ENCODE measurements around the gene TMEM167A. TPM values are rescaled to one million over a fixed set of nuclear protein-coding genes. Genes with fewer than 3 reads are reported as not detected.
A peak's percentile ranks its signal among the peaks of the same experiment; 100 is the strongest.

TMEM167A gene
- total RNA-seq, 1 donor from 2014 or later, result 40.2 TPM

- Histone ChIP-seq H3K27me3 (ENCODE audit: control insufficient read depth, insufficient read depth, low read length) (no peaks in the 10 kb centered on the region), H3K36me3 (ENCODE audit: control insufficient read depth, insufficient read depth, low read length) (no peaks in the 10 kb centered on the region), H3K4me3 (ENCODE audit: low read depth, low read length) (no peak overlapping the region)
- DNase-seq (ENCODE audit: low read depth), result no peak
- TF ChIP-seq, protein P1, sequence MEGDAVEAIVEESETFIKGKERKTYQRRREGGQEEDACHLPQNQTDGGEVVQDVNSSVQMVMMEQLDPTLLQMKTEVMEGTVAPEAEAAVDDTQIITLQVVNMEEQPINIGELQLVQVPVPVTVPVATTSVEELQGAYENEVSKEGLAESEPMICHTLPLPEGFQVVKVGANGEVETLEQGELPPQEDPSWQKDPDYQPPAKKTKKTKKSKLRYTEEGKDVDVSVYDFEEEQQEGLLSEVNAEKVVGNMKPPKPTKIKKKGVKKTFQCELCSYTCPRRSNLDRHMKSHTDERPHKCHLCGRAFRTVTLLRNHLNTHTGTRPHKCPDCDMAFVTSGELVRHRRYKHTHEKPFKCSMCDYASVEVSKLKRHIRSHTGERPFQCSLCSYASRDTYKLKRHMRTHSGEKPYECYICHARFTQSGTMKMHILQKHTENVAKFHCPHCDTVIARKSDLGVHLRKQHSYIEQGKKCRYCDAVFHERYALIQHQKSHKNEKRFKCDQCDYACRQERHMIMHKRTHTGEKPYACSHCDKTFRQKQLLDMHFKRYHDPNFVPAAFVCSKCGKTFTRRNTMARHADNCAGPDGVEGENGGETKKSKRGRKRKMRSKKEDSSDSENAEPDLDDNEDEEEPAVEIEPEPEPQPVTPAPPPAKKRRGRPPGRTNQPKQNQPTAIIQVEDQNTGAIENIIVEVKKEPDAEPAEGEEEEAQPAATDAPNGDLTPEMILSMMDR (IDR thresholded peaks at IDR 0.05; ENCODE audit: insufficient read depth, low read length, poor library complexity, severe bottlenecking), result no peak
Observed at GRCh38 chr5:83090169-83090568, 13.0 kb upstream of the TMEM167A start.

DNA sequence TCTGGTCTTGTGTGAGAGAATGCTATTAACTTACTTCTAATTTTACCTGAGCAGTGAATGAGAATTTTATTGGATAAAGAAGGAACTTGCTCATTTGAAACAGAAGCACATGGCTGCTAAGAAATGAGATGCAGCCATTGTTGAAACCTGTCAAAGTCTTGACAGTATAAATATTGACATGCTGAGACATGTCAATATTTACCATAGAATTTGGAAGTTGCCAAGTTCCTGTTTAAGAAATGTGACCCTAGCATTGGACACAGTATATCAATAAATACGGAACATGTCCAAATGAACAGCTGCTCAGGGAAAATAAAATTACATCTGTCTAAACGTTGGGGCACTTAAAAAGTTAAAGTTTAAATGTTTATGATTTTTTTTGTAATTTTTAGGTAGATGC, 7.9 kb upstream of the TMEM167A start:
- no peak for DNase-seq (ENCODE audit: low read depth)
- Histone ChIP-seq H3K27me3 (ENCODE audit: control insufficient read depth, insufficient read depth, low read length) (no peaks in the 10 kb centered on the region), H3K4me3 (ENCODE audit: low read depth, low read length) (no peak overlapping the region), H3K36me3 (ENCODE audit: control insufficient read depth, insufficient read depth, low read length) (no peaks in the 10 kb centered on the region)
- TF ChIP-seq, protein P1 (IDR thresholded peaks at IDR 0.05; ENCODE audit: insufficient read depth, low read length, poor library complexity, severe bottlenecking), result no peak

GRCh38 chr5:83084336-83084735, 7.1 kb upstream of the TMEM167A start:
- TF ChIP-seq, protein P1 (IDR thresholded peaks at IDR 0.05; ENCODE audit: insufficient read depth, low read length, poor library complexity, severe bottlenecking), result no peak
- H3K27me3 ChIP-seq (ENCODE audit: control insufficient read depth, insufficient read depth, low read length), result no peaks in the 10 kb centered on the region
- DNase-seq (ENCODE audit: low read depth), result no peak
- H3K4me3 ChIP-seq (ENCODE audit: low read depth, low read length), result no peak overlapping the region
- no peaks in the 10 kb centered on the region for H3K36me3 ChIP-seq (ENCODE audit: control insufficient read depth, insufficient read depth, low read length)

DNA sequence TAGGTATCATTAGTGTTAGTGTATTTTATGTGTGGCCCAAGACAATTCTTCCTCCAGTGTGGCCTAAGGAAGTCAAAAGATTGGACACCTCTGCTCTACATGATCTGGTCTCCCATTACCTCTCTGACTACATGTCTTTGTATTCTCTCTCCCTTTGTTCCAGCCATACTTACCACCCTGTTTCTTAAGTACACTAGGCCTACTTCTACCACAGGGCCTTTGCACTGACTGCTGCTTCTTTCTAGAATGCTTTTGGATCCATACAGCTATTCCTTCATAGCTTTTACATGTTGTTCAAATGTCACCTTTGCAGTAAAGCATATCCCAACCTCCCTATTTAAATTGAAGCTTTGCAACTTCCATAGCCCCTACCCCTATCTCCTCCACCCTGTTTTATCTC, 5.6 kb upstream of the TMEM167A start:
- H3K36me3 ChIP-seq (ENCODE audit: control insufficient read depth, insufficient read depth, low read length), result no peaks in the 10 kb centered on the region
- TF ChIP-seq, protein P1 (IDR thresholded peaks at IDR 0.05; ENCODE audit: insufficient read depth, low read length, poor library complexity, severe bottlenecking), result no peak
- H3K4me3 ChIP-seq (ENCODE audit: low read depth, low read length), result no peak overlapping the region
- no peak for DNase-seq (ENCODE audit: low read depth)
- no peaks in the 10 kb centered on the region for H3K27me3 ChIP-seq (ENCODE audit: control insufficient read depth, insufficient read depth, low read length)

- Histone ChIP-seq H3K27me3 (ENCODE audit: control insufficient read depth, insufficient read depth, low read length) (no peaks in the 10 kb centered on the region), H3K4me3 (ENCODE audit: low read depth, low read length) (peak overlapping the region; percentile 57), H3K36me3 (ENCODE audit: control insufficient read depth, insufficient read depth, low read length) (no peaks in the 10 kb centered on the region)
- TF ChIP-seq, protein P1 (IDR thresholded peaks at IDR 0.05; ENCODE audit: insufficient read depth, low read length, poor library complexity, severe bottlenecking), result no peak
- DNase-seq (ENCODE audit: low read depth), result no peak
Observed at GRCh38 chr5:83077662-83078261, 568 bp upstream of the TMEM167A start.

GRCh38 chr5:83072966-83073365, 4.2 kb downstream of the TMEM167A start:
- Histone ChIP-seq H3K27me3 (ENCODE audit: control insufficient read depth, insufficient read depth, low read length) (no peaks in the 10 kb centered on the region), H3K36me3 (ENCODE audit: control insufficient read depth, insufficient read depth, low read length) (no peaks in the 10 kb centered on the region), H3K4me3 (ENCODE audit: low read depth, low read length) (no peak overlapping the region)
- DNase-seq (ENCODE audit: low read depth), result no peak
- TF ChIP-seq, protein P1 (IDR thresholded peaks at IDR 0.05; ENCODE audit: insufficient read depth, low read length, poor library complexity, severe bottlenecking), result no peak
